ENCODE data around the gene MYOM1.
A peak's percentile ranks its signal among the peaks of the same experiment; 100 is the strongest.
"Not testable (repeated sequence)": the region's sequence is repeated elsewhere in the genome, so short reads cannot be mapped to it uniquely, and the experiment has no call there.

MYOM1 gene

GRCh38 chr18:3067722-3068121, 152.0 kb downstream of the MYOM1 start:
- Histone ChIP-seq H3K4me1 (ENCODE audit: control insufficient read depth in 1 of 2, insufficient read depth in 2 of 2, low read length in 2 of 2) (peaks cover 0 to 5% of the 10 kb centered on the region in 2 donors), H3K4me3 (ENCODE audit: low read depth in 1 of 2, low read length in 2 of 2) (no peak overlapping the region), H3K27me3 (ENCODE audit: low read depth, low read length) (no peaks in the 10 kb centered on the region), H3K36me3 (ENCODE audit: control insufficient read depth in 1 of 2, insufficient read depth in 2 of 2, low read length in 2 of 2) (peaks cover 0 to 4% of the 10 kb centered on the region in 2 donors), H3K9me3 (ENCODE audit: control insufficient read depth in 1 of 2, low read length in 2 of 2) (no peaks in the 10 kb centered on the region), H3K27ac (ENCODE audit: low read length) (no peak overlapping the region)

- Histone ChIP-seq H3K36me3 (ENCODE audit: control insufficient read depth in 1 of 2, insufficient read depth in 2 of 2, low read length in 2 of 2) (peaks cover 0 to 4% of the 10 kb centered on the region in 2 donors), H3K4me3 (ENCODE audit: low read depth in 1 of 2, low read length in 2 of 2) (no peak overlapping the region), H3K27ac (ENCODE audit: low read length) (no peak overlapping the region), H3K4me1 (ENCODE audit: control insufficient read depth in 1 of 2, insufficient read depth in 2 of 2, low read length in 2 of 2) (peaks cover 0 to 10% of the 10 kb centered on the region in 2 donors), H3K27me3 (ENCODE audit: low read depth, low read length) (no peaks in the 10 kb centered on the region), H3K9me3 (ENCODE audit: control insufficient read depth in 1 of 2, low read length in 2 of 2) (no peaks in the 10 kb centered on the region)
These were observed 152.6 kb downstream of the MYOM1 start for GRCh38 chr18:3067165-3067661.

GRCh38 chr18:3066341-3067110, 153.2 kb downstream of the MYOM1 start:
- Histone ChIP-seq H3K9me3 (ENCODE audit: control insufficient read depth in 1 of 2, low read length in 2 of 2) (no peaks in the 10 kb centered on the region), H3K27ac (ENCODE audit: low read length) (no peak overlapping the region), H3K4me3 (ENCODE audit: low read depth in 1 of 2, low read length in 2 of 2) (no peak overlapping the region), H3K27me3 (ENCODE audit: low read depth, low read length) (no peaks in the 10 kb centered on the region), H3K36me3 (ENCODE audit: control insufficient read depth in 1 of 2, insufficient read depth in 2 of 2, low read length in 2 of 2) (peaks cover 0 to 4% of the 10 kb centered on the region in 2 donors), H3K4me1 (ENCODE audit: control insufficient read depth in 1 of 2, insufficient read depth in 2 of 2, low read length in 2 of 2) (peaks cover 0 to 10% of the 10 kb centered on the region in 2 donors)

GRCh38 chr18:3063766-3064165, 156.0 kb downstream of the MYOM1 start:
- not testable (repeated sequence) for H3K4me3 ChIP-seq (ENCODE audit: low read depth in 1 of 2, low read length in 2 of 2); H3K4me1 ChIP-seq (ENCODE audit: control insufficient read depth in 1 of 2, insufficient read depth in 2 of 2, low read length in 2 of 2); H3K27me3 ChIP-seq (ENCODE audit: low read depth, low read length); H3K36me3 ChIP-seq (ENCODE audit: control insufficient read depth in 1 of 2, insufficient read depth in 2 of 2, low read length in 2 of 2); H3K9me3 ChIP-seq (ENCODE audit: control insufficient read depth in 1 of 2, low read length in 2 of 2); H3K27ac ChIP-seq (ENCODE audit: low read length)

GRCh38 chr18:3062798-3063680, 156.7 kb downstream of the MYOM1 start:
- no peaks in the 10 kb centered on the region for H3K27me3 ChIP-seq (ENCODE audit: low read depth, low read length)
- no peaks in the 10 kb centered on the region for H3K36me3 ChIP-seq (ENCODE audit: control insufficient read depth in 1 of 2, insufficient read depth in 2 of 2, low read length in 2 of 2)
- H3K4me1 ChIP-seq (ENCODE audit: control insufficient read depth in 1 of 2, insufficient read depth in 2 of 2, low read length in 2 of 2) = peaks cover 0 to 10% of the 10 kb centered on the region in 2 donors
- H3K9me3 ChIP-seq (ENCODE audit: control insufficient read depth in 1 of 2, low read length in 2 of 2) = no peaks in the 10 kb centered on the region
- H3K27ac ChIP-seq (ENCODE audit: low read length) = no peak overlapping the region
- H3K4me3 ChIP-seq (ENCODE audit: low read depth in 1 of 2, low read length in 2 of 2) = peak overlapping the region; percentile 22 to 31

GRCh38 chr18:3061581-3062312, 158.0 kb downstream of the MYOM1 start:
- no peak overlapping the region for H3K4me3 ChIP-seq (ENCODE audit: low read depth in 1 of 2, low read length in 2 of 2)
- H3K4me1 ChIP-seq (ENCODE audit: control insufficient read depth in 1 of 2, insufficient read depth in 2 of 2, low read length in 2 of 2) = peaks cover 0 to 10% of the 10 kb centered on the region in 2 donors
- H3K27ac ChIP-seq (ENCODE audit: low read length) = peak overlapping the region; percentile 13
- no peaks in the 10 kb centered on the region for H3K9me3 ChIP-seq (ENCODE audit: control insufficient read depth in 1 of 2, low read length in 2 of 2)
- no peaks in the 10 kb centered on the region for H3K36me3 ChIP-seq (ENCODE audit: control insufficient read depth in 1 of 2, insufficient read depth in 2 of 2, low read length in 2 of 2)
- no peaks in the 10 kb centered on the region for H3K27me3 ChIP-seq (ENCODE audit: low read depth, low read length)

GRCh38 chr18:3060667-3061580, 158.8 kb downstream of the MYOM1 start:
- Histone ChIP-seq H3K4me1 (ENCODE audit: control insufficient read depth in 1 of 2, insufficient read depth in 2 of 2, low read length in 2 of 2) (peaks cover 0 to 10% of the 10 kb centered on the region in 2 donors), H3K9me3 (ENCODE audit: control insufficient read depth in 1 of 2, low read length in 2 of 2) (no peaks in the 10 kb centered on the region), H3K36me3 (ENCODE audit: control insufficient read depth in 1 of 2, insufficient read depth in 2 of 2, low read length in 2 of 2) (no peaks in the 10 kb centered on the region), H3K4me3 (ENCODE audit: low read depth in 1 of 2, low read length in 2 of 2) (no peak overlapping the region), H3K27me3 (ENCODE audit: low read depth, low read length) (no peaks in the 10 kb centered on the region), H3K27ac (ENCODE audit: low read length) (peak overlapping the region; percentile 61)

- Histone ChIP-seq H3K4me3 (ENCODE audit: low read depth in 1 of 2, low read length in 2 of 2) (no peak overlapping the region), H3K4me1 (ENCODE audit: control insufficient read depth in 1 of 2, insufficient read depth in 2 of 2, low read length in 2 of 2) (peaks cover 0 to 10% of the 10 kb centered on the region in 2 donors), H3K27me3 (ENCODE audit: low read depth, low read length) (no peaks in the 10 kb centered on the region), H3K36me3 (ENCODE audit: control insufficient read depth in 1 of 2, insufficient read depth in 2 of 2, low read length in 2 of 2) (no peaks in the 10 kb centered on the region), H3K9me3 (ENCODE audit: control insufficient read depth in 1 of 2, low read length in 2 of 2) (no peaks in the 10 kb centered on the region), H3K27ac (ENCODE audit: low read length) (no peak overlapping the region)
These were observed 160.5 kb downstream of the MYOM1 start for GRCh38 chr18:3059272-3059671.

- peaks cover 0 to 10% of the 10 kb centered on the region in 2 donors for H3K4me1 ChIP-seq (ENCODE audit: control insufficient read depth in 1 of 2, insufficient read depth in 2 of 2, low read length in 2 of 2)
- no peaks in the 10 kb centered on the region for H3K9me3 ChIP-seq (ENCODE audit: control insufficient read depth in 1 of 2, low read length in 2 of 2)
- H3K27me3 ChIP-seq (ENCODE audit: low read depth, low read length) = no peaks in the 10 kb centered on the region
- H3K27ac ChIP-seq (ENCODE audit: low read length) = no peak overlapping the region
- no peak overlapping the region for H3K4me3 ChIP-seq (ENCODE audit: low read depth in 1 of 2, low read length in 2 of 2)
- H3K36me3 ChIP-seq (ENCODE audit: control insufficient read depth in 1 of 2, insufficient read depth in 2 of 2, low read length in 2 of 2) = no peaks in the 10 kb centered on the region
These were observed 161.2 kb downstream of the MYOM1 start for GRCh38 chr18:3058328-3059191.

- no peaks in the 10 kb centered on the region for H3K27me3 ChIP-seq (ENCODE audit: low read depth, low read length)
- peaks cover 0 to 3% of the 10 kb centered on the region in 2 donors for H3K4me1 ChIP-seq (ENCODE audit: control insufficient read depth in 1 of 2, insufficient read depth in 2 of 2, low read length in 2 of 2)
- H3K9me3 ChIP-seq (ENCODE audit: control insufficient read depth in 1 of 2, low read length in 2 of 2) = no peaks in the 10 kb centered on the region
- no peak overlapping the region for H3K4me3 ChIP-seq (ENCODE audit: low read depth in 1 of 2, low read length in 2 of 2)
- no peak overlapping the region for H3K27ac ChIP-seq (ENCODE audit: low read length)
- no peaks in the 10 kb centered on the region for H3K36me3 ChIP-seq (ENCODE audit: control insufficient read depth in 1 of 2, insufficient read depth in 2 of 2, low read length in 2 of 2)
These were observed 162.2 kb downstream of the MYOM1 start for GRCh38 chr18:3057526-3057925.
